Fibroblast of lung (primary cell): Measurements from ENCODE around the gene TPI1. TPM values are rescaled to one million over a fixed set of nuclear protein-coding genes. Genes with fewer than 3 reads are reported as not detected.

Experiments used
- DNase-seq, 2 donors: peaks; one replicate each; pipeline versions ENCODE4 v3.0.0 to v3.0.0-alpha.2; 2010; ENCODE audit warnings: low read depth in 2 of 2
- H2AFZ ChIP-seq: 2 replicates; pipeline ENCODE4 v1.5.1; 2012; ENCODE audit warnings: low read length, control low read depth, inconsistent platforms
- H3K27ac ChIP-seq: 2 replicates; pipeline ENCODE4 v1.5.1; 2011; ENCODE audit warnings: low read length, control low read depth; ENCODE audit not compliant: insufficient read depth
- H3K27me3 ChIP-seq: 2 replicates; pipeline ENCODE4 v1.5.1; 2011; ENCODE audit warnings: mild to moderate bottlenecking, low read length; ENCODE audit not compliant: control insufficient read depth, insufficient read depth
- H3K36me3 ChIP-seq: 2 replicates; pipeline ENCODE4 v1.5.1; 2011; ENCODE audit warnings: low read length; ENCODE audit not compliant: control insufficient read depth, insufficient read depth
- H3K4me1 ChIP-seq: 2 replicates; pipeline ENCODE4 v1.5.1; 2011; ENCODE audit warnings: low read length; ENCODE audit not compliant: control insufficient read depth, insufficient read depth; ENCODE audit errors: extremely low read depth
- H3K4me2 ChIP-seq: 2 replicates; pipeline ENCODE4 v1.5.1; 2011; ENCODE audit warnings: low read length, control low read depth; ENCODE audit not compliant: insufficient read depth; ENCODE audit errors: extremely low read depth
- H3K4me3 ChIP-seq, 4 experiments: fragments of 200-600 bp in 1 of 4; sonication (generic) in 1 of 4; replicated peaks in 1 of 4; 2 replicates each; pipeline ENCODE4 v1.5.1; 2011 to 2016; ENCODE audit warnings: low read length in 4 of 4, low read depth in 3 of 4, mild to moderate bottlenecking in 3 of 4, control low read depth in 2 of 4, inconsistent platforms in 1 of 4, mixed read lengths in 1 of 4; ENCODE audit not compliant: insufficient read depth in 1 of 4; ENCODE audit errors: control extremely low read depth in 1 of 4
- H3K79me2 ChIP-seq: 2 replicates; pipeline ENCODE4 v1.5.1; 2012; ENCODE audit warnings: mild to moderate bottlenecking, low read length, inconsistent platforms; ENCODE audit not compliant: control insufficient read depth, insufficient read depth
- H3K9ac ChIP-seq: 2 replicates; pipeline ENCODE4 v1.5.1; 2011; ENCODE audit warnings: mild to moderate bottlenecking, low read length, control low read depth; ENCODE audit not compliant: insufficient read depth
- H3K9me3 ChIP-seq: 2 replicates; pipeline ENCODE4 v1.5.1; 2012; ENCODE audit warnings: low read depth, low read length; ENCODE audit not compliant: control insufficient read depth, insufficient read depth
- H4K20me1 ChIP-seq: 2 replicates; pipeline ENCODE4 v1.5.1; 2011; ENCODE audit warnings: low read length; ENCODE audit not compliant: control insufficient read depth, insufficient read depth; ENCODE audit errors: extremely low read depth
- EZH2 ChIP-seq: IDR thresholded peaks from 2 replicates; pipeline ENCODE4 v1.5.1; 2012; ENCODE audit warnings: low read length, control low read depth, mild to moderate bottlenecking; ENCODE audit errors: missing control alignments
- polyA plus RNA-seq, 2 donors: library from polyadenylated mRNA; depleted of rRNA in 1 of 2; stranded (reverse) in 1 of 2; unstranded in 1 of 2; fragments of >200 nt; gene quantifications; 2 replicates each; pipeline ENCODE4 v1.2.1, GENCODE V29; 2011 to 2012; ENCODE audit warnings: missing spikeins in 1 of 2
- total RNA-seq: library from RNA; depleted of rRNA; stranded (reverse); fragments of >200 nt; gene quantifications from 2 replicates; pipeline ENCODE4 v1.2.1, GENCODE V29; 2014
- TF ChIP-seq, protein P1 (sequence below), 2 donors: IDR thresholded peaks in 1 of 2; conservative IDR thresholded peaks in 1 of 2; 1 replicate in 1 of 2; 2 replicates in 1 of 2; pipeline ENCODE4 v1.5.1; 2011 to 2012; ENCODE audit warnings: low read length in 2 of 2, control low read depth in 1 of 2, inconsistent platforms in 1 of 2, low read depth in 1 of 2, mild to moderate bottlenecking in 1 of 2

The TPI1 gene
- total and polyA plus RNA-seq, 2 donors (not counting 1 experiment from before 2014, with no cell fraction given), result 934 to 1,654 TPM

DNA sequence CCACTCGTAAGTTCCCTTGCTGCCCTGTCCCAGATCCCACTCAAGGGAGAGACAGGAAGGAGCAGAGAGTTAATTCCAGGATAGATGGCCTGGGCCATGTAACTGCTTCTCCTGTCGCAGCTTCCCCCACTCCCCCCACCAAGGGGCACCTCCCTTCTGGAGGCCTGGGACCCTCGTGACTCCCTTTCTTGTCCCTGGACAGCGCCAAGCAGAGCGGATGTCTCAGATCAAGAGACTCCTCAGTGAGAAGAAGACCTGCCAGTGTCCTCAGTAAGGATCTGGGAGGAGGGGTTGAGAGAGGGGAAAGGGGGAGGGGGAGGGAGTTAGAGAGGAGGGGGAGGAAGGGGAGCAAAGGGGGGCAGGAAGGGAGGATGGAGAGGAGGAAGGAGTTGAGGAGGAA lies 48.7 kb upstream of the TPI1 start:
- Histone ChIP-seq H2AFZ (no peak overlapping the region), H3K27me3 (peaks cover 2% of the 10 kb centered on the region), H4K20me1 (no peaks in the 10 kb centered on the region), H3K36me3 (peaks cover 4% of the 10 kb centered on the region), H3K9me3 (no peaks in the 10 kb centered on the region), H3K4me1 (peaks cover 10% of the 10 kb centered on the region), H3K4me3 (no peak overlapping the region), H3K79me2 (no peaks in the 10 kb centered on the region), H3K27ac (no peak overlapping the region), H3K9ac (no peak overlapping the region), H3K4me2 (no peak overlapping the region)
- TF ChIP-seq EZH2, result no peak
- TF ChIP-seq, protein P1, sequence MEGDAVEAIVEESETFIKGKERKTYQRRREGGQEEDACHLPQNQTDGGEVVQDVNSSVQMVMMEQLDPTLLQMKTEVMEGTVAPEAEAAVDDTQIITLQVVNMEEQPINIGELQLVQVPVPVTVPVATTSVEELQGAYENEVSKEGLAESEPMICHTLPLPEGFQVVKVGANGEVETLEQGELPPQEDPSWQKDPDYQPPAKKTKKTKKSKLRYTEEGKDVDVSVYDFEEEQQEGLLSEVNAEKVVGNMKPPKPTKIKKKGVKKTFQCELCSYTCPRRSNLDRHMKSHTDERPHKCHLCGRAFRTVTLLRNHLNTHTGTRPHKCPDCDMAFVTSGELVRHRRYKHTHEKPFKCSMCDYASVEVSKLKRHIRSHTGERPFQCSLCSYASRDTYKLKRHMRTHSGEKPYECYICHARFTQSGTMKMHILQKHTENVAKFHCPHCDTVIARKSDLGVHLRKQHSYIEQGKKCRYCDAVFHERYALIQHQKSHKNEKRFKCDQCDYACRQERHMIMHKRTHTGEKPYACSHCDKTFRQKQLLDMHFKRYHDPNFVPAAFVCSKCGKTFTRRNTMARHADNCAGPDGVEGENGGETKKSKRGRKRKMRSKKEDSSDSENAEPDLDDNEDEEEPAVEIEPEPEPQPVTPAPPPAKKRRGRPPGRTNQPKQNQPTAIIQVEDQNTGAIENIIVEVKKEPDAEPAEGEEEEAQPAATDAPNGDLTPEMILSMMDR (conservative IDR thresholded peaks at IDR 0.05 in 1 of 2, IDR thresholded peaks at IDR 0.05 in 1 of 2; ENCODE audit: low read depth in 1 of 2, low read length in 2 of 2), result no peak
- DNase-seq, result no peak

DNA sequence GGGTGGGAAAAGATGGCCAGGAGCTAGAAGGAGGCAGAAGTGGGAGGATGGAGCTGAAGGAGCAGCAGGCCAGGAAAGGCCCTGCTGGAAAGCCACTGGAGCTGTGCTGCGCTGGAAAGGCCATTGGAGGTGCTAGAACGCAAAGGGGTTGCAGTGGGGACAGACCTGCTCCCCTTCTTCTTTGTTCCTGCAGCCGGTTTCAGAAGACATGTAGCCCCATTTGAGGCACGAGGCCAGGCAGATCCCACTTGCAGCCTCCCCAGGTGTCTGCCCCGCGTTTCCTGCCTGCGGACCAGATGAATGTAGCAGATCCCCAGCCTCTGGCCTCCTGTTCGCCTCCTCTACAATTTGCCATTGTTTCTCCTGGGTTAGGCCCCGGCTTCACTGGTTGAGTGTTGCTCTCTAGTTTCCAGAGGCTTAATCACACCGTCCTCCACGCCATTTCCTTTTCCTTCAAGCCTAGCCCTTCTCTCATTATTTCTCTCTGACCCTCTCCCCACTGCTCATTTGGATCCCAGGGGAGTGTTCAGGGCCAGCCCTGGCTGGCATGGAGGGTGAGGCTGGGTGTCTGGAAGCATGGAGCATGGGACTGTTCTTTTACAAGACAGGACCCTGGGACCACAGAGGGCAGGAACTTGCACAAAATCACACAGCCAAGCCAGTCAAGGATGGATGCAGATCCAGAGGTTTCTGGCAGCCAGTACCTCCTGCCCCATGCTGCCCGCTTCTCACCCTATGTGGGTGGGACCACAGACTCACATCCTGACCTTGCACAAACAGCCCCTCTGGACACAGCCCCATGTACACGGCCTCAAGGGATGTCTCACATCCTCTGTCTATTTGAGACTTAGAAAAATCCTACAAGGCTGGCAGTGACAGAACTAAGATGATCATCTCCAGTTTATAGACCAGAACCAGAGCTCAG lies 48.0 kb upstream of the TPI1 start:
- H3K79me2 ChIP-seq, result no peaks in the 10 kb centered on the region
- no peak overlapping the region for H3K27ac ChIP-seq
- H3K9me3 ChIP-seq, result no peaks in the 10 kb centered on the region
- H3K9ac ChIP-seq, result no peak overlapping the region
- H3K4me1 ChIP-seq, result peaks cover 10% of the 10 kb centered on the region
- no peak for DNase-seq
- H3K36me3 ChIP-seq, result peaks cover 7% of the 10 kb centered on the region
- no peak overlapping the region for H2AFZ ChIP-seq
- no peaks in the 10 kb centered on the region for H4K20me1 ChIP-seq
- no peak overlapping the region for H3K4me2 ChIP-seq
- H3K27me3 ChIP-seq, result peaks cover 2% of the 10 kb centered on the region
- H3K4me3 ChIP-seq, result no peak overlapping the region
- TF ChIP-seq EZH2, result no peak
- TF ChIP-seq, protein P1 (conservative IDR thresholded peaks at IDR 0.05 in 1 of 2, IDR thresholded peaks at IDR 0.05 in 1 of 2; ENCODE audit: low read depth in 1 of 2, low read length in 2 of 2), result no peak

DNA sequence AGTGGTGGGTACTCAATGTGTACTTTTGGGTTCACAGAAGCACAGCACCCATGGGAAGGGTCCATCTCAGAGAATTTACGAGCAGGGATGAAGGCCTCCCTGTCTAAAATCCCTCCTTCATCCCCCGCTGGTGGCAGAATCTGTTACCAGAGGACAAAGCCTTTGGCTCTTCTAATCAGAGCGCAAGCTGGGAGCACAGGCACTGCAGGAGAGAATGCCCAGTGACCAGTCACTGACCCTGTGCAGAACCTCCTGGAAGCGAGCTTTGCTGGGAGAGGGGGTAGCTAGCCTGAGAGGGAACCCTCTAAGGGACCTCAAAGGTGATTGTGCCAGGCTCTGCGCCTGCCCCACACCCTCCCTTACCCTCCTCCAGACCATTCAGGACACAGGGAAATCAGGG lies 47.2 kb upstream of the TPI1 start:
- Histone ChIP-seq H3K79me2 (no peaks in the 10 kb centered on the region), H3K9ac (no peak overlapping the region), H3K9me3 (no peaks in the 10 kb centered on the region), H3K4me2 (no peak overlapping the region), H3K27ac (no peak overlapping the region), H3K4me3 (no peak overlapping the region), H3K36me3 (peaks cover 7% of the 10 kb centered on the region), H3K4me1 (peaks cover 16% of the 10 kb centered on the region), H4K20me1 (no peaks in the 10 kb centered on the region), H3K27me3 (peaks cover 2% of the 10 kb centered on the region), H2AFZ (no peak overlapping the region)
- TF ChIP-seq, protein P1 (conservative IDR thresholded peaks at IDR 0.05 in 1 of 2, IDR thresholded peaks at IDR 0.05 in 1 of 2; ENCODE audit: low read depth in 1 of 2, low read length in 2 of 2), result no peak
- TF ChIP-seq EZH2, result no peak
- DNase-seq, result no peak
